DMS 273 (cell line): Measurements from ENCODE around the gene INPP5J.
"Not testable (repeated sequence)": the region's sequence is repeated elsewhere in the genome, so short reads cannot be mapped to it uniquely, and the experiment has no call there.

Experiments
- DNase-seq: peaks from one replicate; lab custom pipeline; 2025; ENCODE audit not compliant: unreplicated experiment; lab: John Stamatoyannopoulos, UW

Gene INPP5J

DNA sequence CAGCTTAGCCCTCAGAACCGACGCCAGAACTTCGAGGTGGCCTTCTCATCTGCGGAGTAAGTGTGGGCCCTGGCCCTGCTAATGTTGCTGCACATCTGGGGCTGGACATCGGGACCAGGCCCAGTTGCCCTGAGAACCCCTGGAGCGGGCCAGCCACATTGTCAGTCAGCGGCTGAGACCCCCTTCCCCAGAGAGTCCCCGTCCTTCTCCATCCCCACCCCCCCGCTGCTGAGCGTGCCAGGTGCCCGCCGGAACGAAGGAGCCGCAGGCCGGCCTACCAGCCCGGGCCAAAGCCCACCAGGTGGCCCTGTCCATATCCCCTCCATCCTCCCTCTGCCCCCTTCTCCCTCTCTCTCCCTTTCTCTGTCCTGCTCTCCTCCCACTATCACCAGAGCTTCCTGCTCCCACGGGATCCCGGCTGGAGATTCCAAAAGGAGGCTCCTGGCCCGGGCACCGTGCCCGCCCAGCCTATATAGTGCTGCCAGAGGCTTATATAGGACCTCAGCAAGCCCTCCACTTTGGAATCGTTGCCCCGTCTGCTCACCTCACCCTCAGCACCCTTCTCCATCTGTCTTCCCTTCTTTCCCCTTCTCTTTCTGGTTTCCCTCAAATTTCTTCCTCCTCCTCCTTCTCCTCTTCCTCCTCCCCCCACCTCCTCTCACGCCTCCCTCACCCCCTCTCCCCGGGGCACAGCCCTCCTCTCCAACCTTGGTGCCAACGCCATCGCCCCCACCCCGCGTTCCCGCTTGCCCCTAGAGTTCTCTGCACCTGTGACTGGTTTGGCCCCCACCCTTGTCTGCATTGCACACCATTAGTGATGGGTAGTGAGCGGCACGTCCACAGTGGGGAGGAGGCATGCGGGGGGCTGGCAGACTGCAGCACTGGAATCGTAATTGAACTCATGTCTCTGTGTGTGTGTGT, 22.7 kb upstream of the INPP5J start:
- DNase-seq, result no peak

- DNase-seq, result no peak
These were observed 21.8 kb upstream of the INPP5J start for GRCh38 chr22:31100762-31101525.

DNA sequence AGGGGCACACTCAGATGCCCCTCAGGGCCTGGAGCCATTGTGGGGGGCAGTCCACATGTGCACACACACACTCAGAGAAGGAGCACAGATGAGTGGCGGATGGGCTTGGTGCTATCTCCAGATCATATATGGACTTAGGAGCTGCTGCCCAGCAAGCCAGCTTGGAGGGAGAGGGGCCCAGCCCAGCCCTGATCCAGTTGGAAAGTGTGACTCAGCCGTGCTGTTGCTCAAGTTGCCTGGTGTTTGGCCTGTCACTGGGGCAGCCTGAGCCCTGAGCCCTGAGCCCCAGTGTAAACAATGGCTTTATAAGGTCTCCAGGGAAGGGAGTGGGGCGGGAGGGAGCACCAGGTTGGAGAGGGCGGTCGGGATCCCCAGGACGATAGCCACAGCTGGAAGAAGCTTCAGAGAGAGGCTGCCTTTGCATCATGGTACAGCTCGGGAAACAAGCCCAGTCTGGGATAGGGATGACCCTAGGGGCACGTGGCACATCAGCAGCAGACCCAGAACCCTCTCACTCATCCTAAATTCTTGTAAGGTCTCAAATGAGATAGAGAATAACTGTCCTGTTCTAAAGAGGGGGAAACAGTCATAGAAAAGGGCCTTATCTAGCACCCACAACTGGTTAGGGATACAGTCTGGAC, 20.2 kb upstream of the INPP5J start:
- DNase-seq, result peak; percentile 28

- DNase-seq, result no peak
These were observed 19.7 kb upstream of the INPP5J start for GRCh38 chr22:31103111-31103510.

DNA sequence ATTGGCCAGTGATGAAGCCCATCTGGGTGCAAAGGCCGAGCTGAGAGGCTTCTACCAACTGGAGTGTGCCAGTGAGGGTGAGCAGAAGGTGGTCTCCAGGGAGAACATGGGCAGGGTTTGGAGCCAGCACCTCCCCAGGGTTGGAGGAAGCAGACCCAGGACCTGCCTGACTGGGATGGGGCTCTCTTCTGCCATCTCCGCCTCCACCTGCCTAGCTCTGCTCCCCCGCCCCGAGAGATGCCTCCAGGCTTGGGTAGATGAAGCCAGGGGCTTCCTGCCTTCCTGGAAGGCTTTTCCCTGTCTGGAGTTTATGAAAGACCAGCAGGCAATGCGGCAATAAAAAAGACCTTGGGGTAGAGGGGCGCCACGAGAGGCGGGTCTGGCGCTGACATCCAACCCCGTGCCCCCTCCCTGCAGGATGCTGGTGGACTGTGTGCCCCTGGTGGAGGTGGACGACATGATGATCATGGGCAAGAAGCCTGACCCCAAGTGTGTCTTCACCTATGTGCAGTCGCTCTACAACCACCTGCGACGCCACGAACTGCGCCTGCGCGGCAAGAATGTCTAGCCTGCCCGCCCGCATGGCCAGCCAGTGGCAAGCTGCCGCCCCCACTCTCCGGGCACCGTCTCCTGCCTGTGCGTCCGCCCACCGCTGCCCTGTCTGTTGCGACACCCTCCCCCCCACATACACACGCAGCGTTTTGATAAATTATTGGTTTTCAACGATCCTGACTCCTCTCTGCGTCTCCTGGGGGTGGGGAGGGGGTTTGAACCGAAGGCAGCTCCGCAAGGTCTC, 18.7 kb upstream of the INPP5J start:
- no peak for DNase-seq

DNA sequence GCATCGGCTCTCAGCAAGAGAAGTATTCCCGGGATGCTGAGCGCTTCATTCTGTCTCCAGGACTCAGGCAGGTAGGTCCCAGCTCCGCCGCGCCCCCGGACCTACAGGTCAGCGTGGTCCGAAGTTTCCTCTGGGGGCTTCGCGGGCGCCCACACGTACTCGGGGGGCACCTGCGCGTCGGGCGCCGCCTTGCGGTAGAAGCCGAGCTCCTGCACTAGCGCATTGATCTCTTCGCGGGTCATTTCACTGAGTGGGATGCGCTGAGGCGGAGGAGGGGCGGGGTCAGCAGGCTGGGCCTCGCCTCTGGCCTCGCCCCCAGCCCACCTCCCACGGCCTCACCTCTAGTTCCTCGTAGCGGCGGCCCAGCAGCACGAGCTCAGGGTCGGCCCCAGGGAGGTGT, 17.9 kb upstream of the INPP5J start:
- DNase-seq, result no peak

GRCh38 chr22:31105282-31105929, 17.4 kb upstream of the INPP5J start:
- no peak for DNase-seq

DNA sequence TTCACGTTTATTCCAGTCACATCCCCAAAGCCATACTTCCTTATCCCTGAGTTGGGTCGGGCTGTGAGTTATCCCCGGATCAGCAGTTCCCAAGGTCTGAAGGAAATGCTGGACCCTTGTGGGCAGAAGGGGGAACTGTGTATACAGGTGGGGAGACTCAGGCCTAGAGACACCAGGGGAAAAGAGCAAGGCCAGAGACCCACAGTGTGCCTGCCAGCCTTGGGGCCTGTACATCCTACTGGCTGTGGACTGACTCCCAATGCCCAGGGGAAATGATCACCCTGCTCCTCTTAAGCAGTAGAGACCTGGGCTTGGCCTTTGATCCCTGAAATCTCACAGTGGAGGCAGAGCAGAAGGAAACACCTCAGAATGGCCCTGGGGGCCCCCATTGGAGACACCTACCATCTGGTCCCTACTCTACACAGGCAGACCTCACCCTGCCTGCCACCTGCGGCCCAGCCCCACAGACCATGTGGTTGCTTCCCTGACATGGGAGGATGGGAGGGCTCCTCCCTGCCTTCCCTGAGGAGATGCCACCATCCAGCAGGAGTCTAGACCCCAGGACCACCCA, 16.7 kb upstream of the INPP5J start:
- DNase-seq, result peak; percentile 59

- no peak for DNase-seq
These were observed 16.0 kb upstream of the INPP5J start for GRCh38 chr22:31106731-31107177.

- peak; percentile 98 for DNase-seq
These were observed 15.4 kb upstream of the INPP5J start, which contains the start of gene SELENOM for GRCh38 chr22:31107178-31107893. TSS of gene SELENOM (minus strand) at chr22:31107568. CDS start at chr22:31107505, 63 bp downstream.

DNA sequence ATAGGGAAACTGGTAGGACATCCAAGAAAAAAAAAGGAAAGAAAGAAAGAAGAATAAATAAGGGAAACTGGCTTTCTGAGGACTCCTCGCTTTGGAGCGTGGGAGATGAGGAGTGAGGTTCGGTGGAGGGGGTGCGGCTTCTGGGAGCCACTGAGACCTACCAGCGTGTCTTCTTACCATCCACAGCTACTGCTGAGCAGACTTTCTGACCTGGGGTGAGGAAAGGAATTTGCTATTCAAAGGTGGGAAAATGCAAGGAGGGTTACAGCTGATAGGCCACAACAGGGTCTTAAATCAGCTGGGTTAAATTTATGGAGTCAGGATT, 14.9 kb upstream of the INPP5J start:
- DNase-seq, result no peak

GRCh38 chr22:31112547-31113091, 10.1 kb upstream of the INPP5J start:
- not testable (repeated sequence) for DNase-seq

- no peak for DNase-seq
These were observed 4.5 kb upstream of the INPP5J start for GRCh38 chr22:31118046-31118820.

DNA sequence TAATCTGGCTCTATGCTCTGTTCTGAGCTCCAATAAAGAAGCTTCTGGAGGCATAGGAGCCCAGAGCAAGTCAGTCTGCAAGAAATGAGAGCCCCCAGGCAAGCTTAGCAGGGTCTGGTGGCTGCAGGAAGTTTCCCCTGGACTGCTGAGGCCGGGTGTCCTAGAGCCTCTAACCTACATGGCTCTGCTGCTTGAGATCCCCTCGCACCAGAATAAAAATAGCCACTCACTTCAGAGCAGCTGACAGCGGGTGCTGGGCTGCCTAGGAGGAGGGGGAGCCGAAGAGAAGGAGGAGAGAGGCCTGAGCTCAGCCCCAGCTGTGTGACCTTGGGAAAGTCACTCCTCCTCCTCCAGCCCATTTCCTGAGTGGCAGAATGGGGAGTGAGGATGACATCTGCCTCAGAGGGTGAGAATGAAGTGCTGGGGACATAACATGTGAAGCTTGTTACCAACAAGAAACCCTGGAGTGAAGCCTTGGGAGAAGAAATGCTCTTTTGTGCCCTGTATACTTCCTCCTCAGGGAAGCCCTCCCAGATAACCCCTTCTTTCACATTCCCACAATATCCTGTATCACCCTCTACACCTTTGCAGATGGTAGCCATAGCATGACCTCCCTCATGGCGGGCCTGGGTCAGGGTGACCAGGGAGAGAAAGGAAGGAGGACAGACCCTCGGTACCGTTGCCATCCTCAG, 3.6 kb upstream of the INPP5J start:
- no peak for DNase-seq

GRCh38 chr22:31120230-31120629, 2.5 kb upstream of the INPP5J start:
- DNase-seq, result no peak

DNA sequence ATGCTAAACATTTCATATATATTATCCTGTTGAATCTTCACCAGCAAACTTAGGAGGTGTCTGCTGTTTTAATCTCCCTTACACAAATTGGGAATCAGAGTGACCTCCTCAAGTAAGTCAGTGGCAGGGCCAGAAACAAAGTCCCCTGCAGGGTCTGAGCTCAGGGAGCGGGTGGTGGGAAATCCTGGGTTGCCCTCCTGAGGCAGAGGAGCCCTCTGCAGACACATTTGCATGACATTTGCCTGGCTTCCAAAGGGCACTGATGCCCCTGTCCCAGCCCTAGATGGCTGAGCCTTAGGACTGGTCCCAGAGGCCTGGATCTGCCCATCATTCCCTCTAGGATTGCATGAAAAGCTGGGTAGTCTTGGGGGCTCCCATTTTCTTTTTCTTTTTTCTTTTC, 2.1 kb upstream of the INPP5J start:
- DNase-seq, result no peak

DNA sequence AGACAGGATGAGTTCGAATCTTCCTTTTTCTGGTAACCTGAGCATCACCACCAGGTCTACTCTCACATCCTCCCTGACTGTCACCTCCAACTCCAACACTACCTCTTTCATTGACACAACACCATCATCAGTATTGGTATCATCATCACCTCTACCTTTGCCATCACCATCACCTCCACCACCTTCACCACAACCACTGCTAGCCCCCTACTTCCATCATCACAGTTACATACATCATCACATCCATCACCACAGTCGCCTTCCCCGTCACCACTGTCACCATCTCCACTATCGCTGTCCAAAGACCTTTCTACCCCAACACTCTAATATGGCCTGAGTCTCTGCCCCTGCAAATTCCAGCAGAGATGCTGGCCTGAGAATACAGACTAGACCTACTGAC, 1.4 kb upstream of the INPP5J start:
- DNase-seq, result no peak

DNA sequence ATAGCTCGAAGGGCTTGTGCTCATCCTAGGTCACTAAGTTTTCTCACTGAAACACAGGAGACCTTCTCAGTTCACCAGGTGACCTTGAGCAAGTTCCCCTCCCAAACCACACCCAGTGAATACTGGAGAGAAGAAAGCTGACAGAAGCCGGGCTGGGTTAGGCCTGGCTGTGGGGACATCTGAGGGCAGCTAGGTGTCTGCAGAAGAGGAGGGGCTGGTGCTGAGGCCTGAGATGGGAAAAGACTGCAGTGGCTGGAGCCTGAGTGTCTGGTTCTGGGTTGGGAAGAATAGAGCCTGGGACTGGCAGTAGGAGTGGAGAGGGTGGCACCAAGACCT, 602 bp upstream of the INPP5J start:
- DNase-seq, result no peak
